ENCODE results near the gene HIBADH.

The HIBADH gene

GRCh38 chr7:27635728-27636127, 27.0 kb downstream of the HIBADH start:
- no peak for DNase-seq (ENCODE audit: low read depth)

GRCh38 chr7:27634671-27635493, 27.8 kb downstream of the HIBADH start:
- DNase-seq (ENCODE audit: low read depth): no peak

DNA sequence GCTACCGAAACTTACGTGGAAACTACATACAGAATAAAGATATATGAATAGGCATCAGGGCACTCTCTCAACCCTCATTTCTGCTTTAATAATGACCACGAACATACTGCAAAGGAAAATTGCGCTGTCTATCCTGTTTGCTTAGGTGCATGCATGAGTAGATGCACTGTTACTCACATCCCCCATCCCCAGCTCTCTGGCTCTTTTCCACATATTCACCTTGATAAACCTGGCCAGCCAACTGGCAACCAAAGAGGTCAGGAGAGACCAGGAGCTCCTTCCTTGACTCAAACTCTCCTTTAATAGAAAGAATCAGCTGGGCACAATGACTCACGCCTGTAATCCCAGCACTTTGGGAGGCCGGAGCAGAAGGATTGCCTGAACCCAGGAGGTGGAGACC, 29.6 kb downstream of the HIBADH start:
- DNase-seq (ENCODE audit: low read depth): no peak

DNA sequence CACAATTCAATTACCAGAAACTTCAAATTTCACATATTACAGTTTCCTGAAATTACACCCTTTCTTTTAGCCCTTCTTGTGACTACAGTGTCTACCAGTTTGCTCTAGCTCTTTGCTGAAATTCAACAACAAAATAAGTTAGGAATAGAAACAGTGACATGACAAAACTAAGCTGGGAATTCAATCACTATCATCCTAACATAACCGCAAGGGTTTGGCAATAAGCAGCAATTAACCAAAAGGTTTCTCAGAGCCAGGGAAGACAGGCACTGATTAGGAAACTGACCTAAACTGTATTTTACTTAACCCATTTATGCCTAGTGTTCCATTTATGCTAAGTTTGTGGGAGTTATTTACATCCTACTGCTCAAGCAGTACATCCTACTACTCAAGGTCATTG, 31.3 kb downstream of the HIBADH start:
- no peak for DNase-seq (ENCODE audit: low read depth)

GRCh38 chr7:27627146-27627545, 35.5 kb downstream of the HIBADH start:
- DNase-seq (ENCODE audit: low read depth): no peak

DNA sequence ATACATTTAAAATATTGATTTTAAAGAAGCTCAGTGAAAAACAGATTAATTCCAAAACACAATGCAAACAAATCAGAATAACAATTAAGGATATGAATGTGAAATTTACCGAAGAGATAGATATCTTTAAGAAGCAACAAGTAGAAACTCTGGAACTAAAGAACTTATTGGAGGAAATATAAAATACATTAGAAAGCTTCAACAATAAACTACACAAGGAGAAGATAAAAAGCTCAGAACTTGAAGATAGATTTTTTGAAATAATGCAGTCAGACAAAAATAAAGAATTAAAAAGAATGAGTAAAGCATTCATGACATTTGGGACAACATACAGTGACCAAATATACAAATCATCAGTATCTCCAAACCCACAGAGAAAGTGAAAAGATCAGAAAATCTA, 43.2 kb downstream of the HIBADH start:
- DNase-seq (ENCODE audit: low read depth): no peak

DNA sequence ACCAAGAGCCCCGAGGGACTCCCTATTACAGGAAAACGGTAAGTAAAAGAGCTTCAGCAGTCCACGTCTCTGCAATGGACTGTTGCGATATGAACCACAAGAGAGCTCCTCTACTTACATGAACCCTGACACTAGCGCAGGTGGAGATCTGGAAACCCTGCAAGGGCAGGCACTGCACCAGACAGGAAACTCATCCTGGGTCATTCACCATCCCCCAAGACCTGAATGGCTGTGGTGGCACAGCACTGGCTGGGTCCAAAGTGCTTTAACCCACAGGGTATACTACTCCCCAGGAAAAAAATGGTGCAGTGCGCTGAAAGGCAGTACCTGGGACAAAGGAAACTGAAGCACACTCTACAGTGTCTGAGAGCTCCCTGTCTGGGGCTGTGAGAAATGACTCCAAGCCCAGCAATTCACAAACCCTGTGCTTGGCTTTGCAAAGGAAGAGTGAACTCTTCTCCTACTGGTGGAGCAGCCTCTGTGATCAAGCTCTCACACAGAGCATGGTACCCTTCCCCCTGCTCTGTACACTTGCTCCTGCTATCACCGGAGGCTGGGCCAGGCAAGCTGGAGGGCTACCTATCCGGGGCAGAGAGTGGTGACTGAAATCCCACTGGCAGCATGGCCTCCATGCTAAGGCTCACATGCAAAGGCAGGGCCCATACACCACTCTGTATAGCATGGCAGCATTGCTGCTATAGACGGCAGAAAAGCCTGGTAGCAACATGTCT, 44.9 kb downstream of the HIBADH start:
- DNase-seq (ENCODE audit: low read depth): no peak

DNA sequence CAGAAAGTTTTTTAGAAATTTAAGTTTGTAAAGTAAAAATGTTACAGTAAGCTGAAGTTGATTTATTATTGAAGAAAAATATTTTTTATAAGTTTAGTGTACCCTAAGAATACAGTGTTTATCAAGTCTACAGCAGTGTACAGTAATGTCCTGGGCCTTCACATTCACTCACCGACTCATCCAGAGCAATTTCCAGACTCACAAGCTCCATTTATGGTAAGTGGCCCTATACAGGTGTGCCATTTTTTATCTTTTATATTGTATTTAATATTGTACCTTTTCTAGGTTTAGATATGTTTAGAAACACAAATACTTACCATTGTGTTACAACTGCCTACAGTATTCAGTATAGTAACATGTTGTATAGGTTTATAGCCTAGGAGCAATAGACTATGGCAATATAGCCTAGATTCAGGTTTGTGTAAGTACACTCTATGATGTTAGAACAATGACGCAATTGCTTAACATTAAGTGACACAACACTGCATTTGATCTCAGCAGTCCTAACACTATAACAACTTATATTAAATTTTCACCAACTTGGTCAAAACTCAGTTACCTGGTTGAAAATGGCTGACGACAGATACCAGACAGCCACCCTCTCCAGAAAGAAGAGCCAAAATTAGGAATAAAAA, 45.7 kb downstream of the HIBADH start:
- no peak for DNase-seq (ENCODE audit: low read depth)

DNA sequence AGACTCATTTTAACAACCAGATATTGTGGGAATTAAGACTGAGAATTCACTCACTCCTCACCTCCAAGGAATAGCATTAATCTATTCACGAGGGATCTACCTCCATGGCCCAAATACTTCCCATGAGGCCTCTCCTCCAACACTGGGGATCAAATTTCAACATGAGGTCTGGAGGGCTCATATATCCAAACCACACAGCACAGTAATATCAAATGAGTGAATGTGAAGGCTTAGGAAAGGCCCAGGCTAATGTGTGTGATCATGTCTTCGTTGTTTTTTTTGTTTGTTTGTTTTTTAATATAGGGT, 46.5 kb downstream of the HIBADH start:
- DNase-seq (ENCODE audit: low read depth): no peak

- no peak for DNase-seq (ENCODE audit: low read depth)
Measured at GRCh38 chr7:27615420-27616185, 47.1 kb downstream of the HIBADH start.

DNA sequence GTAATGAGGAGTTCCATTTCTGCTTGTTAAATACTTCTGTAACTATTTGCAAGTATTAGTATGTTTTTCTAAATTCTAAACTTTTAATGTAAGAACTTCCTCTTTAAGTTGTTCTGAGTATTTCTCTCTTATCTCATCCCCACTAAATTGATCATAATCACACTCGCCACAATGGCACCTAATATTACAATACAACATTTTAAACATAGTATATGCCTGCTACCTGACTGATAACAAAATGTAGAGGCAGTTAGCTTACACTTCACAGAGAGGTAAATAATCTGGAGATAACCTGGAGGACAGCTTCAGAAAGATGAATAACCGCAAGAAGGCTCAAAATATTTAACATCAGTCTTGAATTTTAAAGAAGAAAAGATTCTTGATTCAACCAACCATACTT, 48.6 kb downstream of the HIBADH start:
- DNase-seq (ENCODE audit: low read depth): no peak

- no peak for DNase-seq (ENCODE audit: low read depth)
Measured at GRCh38 chr7:27611059-27611458, 51.6 kb downstream of the HIBADH start.

- no peak for DNase-seq (ENCODE audit: low read depth)
Measured at GRCh38 chr7:27608776-27609495, 53.7 kb downstream of the HIBADH start.

GRCh38 chr7:27607210-27607606, 55.5 kb downstream of the HIBADH start:
- no peak for DNase-seq (ENCODE audit: low read depth)

- DNase-seq (ENCODE audit: low read depth): peak; percentile 22
Measured at GRCh38 chr7:27606270-27607209, 56.1 kb downstream of the HIBADH start.

DNA sequence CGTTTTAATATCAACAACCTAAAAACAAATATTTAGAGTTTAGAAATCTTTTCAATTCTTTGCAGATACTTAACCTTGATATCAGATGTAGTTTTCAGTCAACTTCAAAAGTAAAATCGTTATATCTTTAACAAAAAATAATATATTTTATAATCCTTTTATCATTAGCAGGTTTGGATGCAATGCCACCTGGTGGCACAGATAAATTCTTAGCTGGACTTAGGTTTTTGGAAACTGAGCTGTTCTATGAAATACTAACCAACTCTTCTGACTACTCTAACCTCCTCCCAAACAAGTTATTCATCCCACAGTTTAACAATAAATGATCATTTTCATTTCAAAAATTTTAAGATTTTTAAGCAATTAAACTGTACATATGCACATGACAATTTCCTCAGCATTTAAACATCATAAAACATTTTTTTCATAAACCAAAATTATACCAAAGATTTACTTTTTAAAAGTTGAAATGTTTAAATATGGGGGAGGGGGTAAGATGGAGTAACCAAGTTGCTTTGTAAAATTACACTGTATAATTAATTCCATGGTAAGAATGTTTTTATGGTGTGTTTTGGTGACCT, 56.9 kb downstream of the HIBADH start:
- DNase-seq (ENCODE audit: low read depth): no peak

DNA sequence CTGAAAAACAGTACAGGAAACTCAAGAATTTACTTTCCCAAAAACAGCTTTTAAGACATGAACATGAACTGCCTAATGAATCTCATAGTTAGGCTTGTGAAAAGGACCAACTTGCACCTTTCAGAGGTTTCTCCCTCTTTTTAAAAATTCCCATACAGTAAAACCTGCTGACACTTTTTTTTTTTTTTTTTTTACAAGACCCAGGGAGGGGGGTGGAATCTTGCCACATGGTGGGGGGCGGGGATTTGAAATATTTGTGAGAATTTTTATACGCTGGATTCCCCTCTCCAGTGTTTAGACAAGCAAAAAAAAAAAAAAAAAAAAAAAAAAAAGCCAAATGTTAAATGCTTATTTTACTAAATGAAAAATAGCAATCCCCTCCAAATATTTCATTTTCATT, 57.4 kb downstream of the HIBADH start:
- no peak for DNase-seq (ENCODE audit: low read depth)

DNA sequence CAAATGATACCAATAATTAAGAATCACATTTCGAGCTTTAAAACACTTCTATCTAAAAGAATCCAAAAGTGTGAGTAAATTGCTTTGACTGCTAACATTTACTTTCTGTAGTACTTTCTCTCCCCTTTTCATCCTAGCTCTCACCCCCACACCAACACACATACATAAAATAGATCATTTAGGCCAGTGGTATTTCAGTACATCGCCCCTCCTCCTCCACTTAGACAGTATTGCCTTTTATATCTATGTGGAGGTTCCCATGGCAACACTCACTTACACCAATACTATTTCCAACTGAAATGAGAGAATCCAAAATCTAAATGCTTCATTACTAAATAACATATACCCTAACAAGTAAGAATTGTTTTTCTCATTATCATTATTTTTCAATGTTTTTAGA, 58.9 kb downstream of the HIBADH start:
- DNase-seq (ENCODE audit: low read depth): no peak

GRCh38 chr7:27602766-27603165, 59.9 kb downstream of the HIBADH start:
- DNase-seq (ENCODE audit: low read depth): no peak

DNA sequence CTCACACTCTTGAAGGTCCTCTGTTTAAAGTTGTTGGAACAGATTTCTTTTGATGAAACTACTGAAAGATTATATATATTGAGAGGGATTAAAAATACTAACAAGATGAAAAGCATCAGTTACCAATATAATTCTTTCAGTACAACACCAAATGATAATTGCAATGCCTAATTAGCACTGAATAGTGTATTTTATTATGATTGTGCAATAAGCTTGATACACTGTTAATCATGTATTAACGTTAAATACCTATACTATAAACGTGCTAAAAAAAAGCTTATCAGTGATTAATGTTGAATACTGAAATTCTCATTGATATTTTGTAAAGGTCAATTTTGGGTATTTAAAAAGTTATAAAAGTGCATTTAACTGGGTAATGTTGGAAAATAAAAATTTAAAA, 61.5 kb downstream of the HIBADH start:
- no peak for DNase-seq (ENCODE audit: low read depth)
